HG03039 (cell line): ENCODE data around the gene GABRQ.
"Not testable (repeated sequence)": the region's sequence is repeated elsewhere in the genome, so short reads cannot be mapped to it uniquely, and the experiment has no call there.

ENCODE experiments used
- ATAC-seq: cut with Tn5 transposase; IDR thresholded peaks from one replicate; pipeline ENCODE4 v1.9.1; 2021; ENCODE audit warnings: mild to moderate bottlenecking, moderate library complexity; ENCODE audit not compliant: unreplicated experiment

GABRQ gene

DNA sequence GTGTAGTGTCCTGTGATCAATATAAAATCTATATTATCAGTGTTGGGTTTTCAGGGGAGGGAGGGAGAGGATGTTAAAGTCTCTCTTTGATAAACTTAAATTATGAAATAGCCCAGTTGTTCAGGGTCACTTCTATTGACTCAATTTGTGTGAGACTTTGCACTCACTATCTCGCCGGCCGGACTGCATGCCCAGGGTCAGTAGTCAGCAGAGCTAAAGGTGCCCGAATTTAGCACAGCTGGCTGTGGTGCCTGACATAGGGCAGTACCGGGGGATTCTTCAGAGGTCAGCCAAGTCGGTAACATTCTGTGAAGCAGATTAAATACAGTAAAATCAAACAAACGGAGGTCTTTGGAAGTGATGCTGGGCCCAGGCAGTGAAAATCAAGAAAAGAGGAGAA is 19.2 kb downstream of the GABRQ start:
- no peak for ATAC-seq

DNA sequence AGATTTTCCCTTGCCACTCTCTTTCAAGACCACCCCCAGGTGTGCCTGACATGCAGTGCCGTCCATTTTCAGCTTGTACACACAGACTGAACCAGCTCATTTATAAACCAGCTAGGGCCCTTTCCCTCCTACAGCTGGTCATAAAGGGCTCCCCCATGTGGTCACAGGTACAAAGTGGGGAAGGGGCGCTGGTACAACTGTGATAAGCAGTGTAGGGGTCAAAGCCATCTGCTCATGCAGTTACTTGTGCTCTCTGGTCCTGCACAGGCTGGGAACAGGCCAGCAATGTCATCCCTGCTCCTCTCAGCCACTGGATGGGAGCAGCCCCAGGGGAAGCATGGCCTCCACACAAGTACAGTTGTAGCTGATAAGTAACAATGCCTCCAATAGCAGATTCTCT is 20.6 kb downstream of the GABRQ start:
- no peak for ATAC-seq

DNA sequence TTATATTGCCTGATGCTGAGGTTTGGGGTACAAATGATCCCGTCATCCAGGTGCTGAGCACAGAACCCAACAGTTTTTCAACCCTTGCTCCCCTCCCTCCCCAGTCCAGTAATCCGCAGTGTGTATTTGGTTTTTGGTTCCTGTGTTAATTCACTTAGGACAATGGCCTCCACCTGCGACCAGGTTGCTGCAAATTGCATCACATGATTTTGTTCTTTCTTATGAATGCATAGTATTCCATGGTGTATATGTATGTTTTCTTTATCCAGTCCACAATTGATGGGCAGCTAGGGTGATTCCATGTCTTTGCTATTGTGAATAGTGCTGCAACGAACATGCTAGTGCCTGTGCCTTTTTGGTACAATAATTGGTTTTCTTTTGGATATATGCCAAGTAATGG is 25.4 kb downstream of the GABRQ start:
- ATAC-seq, result no peak

DNA sequence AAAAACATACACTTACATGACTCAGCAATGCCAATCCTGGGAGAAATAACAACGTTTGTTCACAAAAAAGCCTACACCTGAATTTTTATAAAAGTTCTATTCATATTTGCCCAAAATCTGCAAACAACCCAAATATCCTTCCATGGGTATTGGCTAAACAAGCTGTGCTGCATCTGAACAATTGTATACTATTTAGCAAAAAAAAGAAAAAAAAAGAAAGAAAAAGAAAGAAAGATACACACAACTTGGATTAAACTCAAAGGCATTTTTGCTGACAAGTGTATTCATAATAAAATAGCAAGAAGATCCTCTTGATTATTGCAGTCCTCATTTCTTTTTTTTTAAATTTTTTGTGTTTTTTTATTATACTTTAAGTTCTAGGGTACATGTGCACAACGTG is 36.4 kb downstream of the GABRQ start:
- no peak for ATAC-seq

DNA sequence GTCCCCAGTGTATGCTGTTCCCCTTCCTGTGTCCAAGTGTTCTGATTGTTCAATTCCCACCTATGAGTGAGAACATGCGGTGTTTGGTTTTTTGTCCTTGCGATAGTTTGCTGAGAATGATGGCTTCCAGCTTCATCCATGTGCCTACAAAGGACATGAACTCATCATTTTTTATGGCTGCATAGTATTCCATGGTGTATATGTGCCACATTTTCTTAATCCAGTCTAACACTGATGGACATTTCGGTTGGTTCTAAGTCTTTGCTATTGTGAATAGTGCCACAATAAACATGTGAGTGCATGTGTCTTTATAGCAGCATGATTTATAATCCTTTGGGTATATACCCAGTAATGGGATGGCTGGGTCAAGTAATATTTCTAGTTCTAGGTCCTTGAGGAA is 37.0 kb downstream of the GABRQ start:
- ATAC-seq, result not testable (repeated sequence)

DNA sequence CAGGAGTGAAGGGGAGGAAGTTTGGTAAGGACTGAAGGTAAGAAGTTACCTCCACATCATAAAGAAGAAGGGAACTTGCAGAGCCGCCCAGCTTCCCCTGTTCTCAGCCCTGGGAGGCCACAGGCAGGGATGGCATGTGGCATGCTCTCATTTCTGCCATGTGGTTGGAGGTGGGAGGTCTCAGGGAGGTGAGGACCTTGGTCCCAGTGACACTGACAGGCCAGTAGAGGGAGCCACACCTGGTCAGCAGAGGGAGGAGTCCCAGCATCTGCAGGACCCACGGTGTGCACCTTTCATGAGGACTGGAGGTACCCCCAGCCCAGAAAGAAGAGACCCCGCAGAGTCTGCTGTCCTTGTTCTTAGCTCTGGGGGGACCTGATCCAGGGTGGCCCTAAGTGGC is 43.3 kb downstream of the GABRQ start:
- peak; percentile 73 for ATAC-seq

DNA sequence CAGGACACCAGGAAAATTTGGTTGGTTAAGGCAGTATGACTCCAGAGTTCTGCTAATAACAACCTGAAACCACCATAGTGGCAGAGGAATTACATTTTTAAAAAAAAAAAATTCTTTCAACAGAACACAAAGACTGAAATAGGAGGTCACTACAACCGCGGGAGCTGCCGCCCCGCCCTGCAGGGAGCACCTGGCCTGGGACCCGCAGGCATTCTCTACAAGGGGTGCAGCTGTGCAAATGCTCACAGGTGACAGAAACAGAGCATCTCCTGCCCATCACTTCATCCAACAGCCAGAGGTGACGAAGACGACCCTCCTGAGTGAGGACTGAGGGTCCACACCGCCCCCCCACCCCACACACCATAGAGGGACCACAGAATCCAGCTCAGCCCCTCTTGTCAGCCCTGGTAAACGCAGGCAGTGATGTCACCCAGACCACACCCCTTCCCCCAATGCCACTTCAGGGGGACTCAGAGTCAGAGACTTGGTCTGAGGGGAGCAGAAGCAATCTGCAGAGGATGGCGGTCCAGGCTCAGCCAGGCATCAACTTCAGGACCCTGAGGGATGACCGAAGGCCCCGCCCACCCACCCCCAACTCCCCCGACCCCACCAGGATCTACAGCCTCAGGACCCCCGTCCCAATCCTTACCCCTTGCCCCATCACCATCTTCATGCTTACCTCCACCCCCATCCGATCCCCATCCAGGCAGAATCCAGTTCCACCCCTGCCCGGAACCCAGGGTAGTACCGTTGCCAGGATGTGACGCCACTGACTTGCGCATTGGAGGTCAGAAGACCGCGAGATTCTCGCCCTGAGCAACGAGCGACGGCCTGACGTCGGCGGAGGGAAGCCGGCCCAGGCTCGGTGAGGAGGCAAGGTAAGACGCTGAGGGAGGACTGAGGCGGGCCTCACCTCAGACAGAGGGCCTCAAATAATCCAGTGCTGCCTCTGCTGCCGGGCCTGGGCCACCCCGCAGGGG is 60.5 kb downstream of the GABRQ start, which contains the start of gene MAGEA3:
Gene MAGEA3, plus strand, starts transcription at position 843 of the 980 bp plus-strand sequence. CDS start 2,039 bp downstream, outside the sequence.
- ATAC-seq, result not testable (repeated sequence)

DNA sequence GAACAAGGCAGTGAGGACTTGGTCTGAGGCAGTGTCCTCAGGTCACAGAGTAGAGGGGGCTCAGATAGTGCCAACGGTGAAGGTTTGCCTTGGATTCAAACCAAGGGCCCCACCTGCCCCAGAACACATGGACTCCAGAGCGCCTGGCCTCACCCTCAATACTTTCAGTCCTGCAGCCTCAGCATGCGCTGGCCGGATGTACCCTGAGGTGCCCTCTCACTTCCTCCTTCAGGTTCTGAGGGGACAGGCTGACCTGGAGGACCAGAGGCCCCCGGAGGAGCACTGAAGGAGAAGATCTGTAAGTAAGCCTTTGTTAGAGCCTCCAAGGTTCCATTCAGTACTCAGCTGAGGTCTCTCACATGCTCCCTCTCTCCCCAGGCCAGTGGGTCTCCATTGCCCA is 62.7 kb downstream of the GABRQ start:
- not testable (repeated sequence) for ATAC-seq

DNA sequence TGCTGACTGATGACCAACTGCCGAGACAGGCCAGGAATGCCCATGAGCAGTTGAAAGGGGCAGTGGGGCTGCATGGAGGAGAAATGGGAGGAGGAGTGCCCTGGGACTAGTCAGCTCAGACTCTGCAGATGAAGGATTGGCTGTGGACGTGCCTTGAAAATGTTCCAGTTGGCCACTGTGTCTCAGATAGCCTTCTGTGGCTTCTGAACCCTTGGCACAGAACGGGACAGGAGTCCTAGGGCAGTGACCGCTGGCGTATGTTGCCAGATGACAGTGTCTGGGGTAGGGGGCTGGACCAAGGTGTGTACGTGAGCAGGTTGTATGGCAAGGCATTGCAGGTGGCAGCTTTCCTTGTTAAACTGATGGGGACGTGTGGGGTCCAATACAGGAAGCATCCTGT is 68.8 kb downstream of the GABRQ start:
- ATAC-seq, result not testable (repeated sequence)
